T-helper 2 cell treated with Interferon-gamma antibody and Interleukin-4, amounts not matched to agents 100 ng/mL and 5 ng/mL, for 36 hours (primary cell): ENCODE results near the gene ACSS2. TPM values are rescaled to one million over a fixed set of nuclear protein-coding genes. Genes with fewer than 3 reads are reported as not detected.

Source experiments
- intact Hi-C: fragments of 100-400 bp; cut with micrococcal nuclease; formaldehyde crosslinking; loops from one replicate; pipeline ENCODE4 v1.15.1; 2023
- total RNA-seq: library from RNA; stranded (reverse); gene quantifications from 2 replicates; pipeline ENCODE4 v1.2.3, GENCODE V29; 2022

Gene ACSS2
- total RNA-seq, 1 donor from 2014 or later = 44.5 TPM

DNA sequence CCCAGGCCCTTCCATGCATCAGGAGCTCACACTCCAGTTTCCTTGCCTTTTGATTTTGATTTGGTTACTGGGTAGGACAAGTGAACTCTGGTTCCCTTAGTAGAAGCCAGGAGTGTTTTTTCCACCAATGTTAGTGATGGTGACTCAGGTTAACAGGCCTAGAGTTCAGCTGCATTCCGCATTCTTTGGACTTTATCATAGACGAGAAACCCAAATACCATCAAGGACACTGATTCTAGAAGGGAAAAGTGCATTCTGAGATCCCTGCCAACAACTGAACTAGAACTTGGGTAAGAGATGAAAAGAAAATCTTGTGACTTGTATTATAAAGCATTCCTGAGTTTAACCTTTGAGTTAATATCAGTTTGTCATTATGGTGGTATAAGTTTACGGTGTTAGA is 70.2 kb downstream of the ACSS2 start:
- intact Hi-C loops = no loop called here

DNA sequence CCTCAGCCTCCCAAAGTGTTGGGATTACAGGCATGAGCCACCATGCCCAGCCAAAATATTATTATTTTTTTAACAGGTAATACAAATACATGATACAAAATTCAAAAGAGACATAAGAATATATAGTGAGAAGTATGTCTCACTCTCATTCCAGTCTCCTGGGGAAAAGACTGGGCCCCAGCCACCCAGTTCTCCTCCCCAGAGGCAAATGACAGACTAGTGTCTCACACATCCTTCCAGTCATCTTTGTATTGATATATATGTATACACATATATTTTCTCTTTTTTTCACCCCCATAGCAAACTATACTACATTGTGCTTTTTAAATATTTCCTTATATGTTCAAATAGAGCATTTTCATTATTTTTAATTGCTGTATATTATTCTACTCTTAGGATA is 70.9 kb downstream of the ACSS2 start:
- intact Hi-C loops = no loop called here

DNA sequence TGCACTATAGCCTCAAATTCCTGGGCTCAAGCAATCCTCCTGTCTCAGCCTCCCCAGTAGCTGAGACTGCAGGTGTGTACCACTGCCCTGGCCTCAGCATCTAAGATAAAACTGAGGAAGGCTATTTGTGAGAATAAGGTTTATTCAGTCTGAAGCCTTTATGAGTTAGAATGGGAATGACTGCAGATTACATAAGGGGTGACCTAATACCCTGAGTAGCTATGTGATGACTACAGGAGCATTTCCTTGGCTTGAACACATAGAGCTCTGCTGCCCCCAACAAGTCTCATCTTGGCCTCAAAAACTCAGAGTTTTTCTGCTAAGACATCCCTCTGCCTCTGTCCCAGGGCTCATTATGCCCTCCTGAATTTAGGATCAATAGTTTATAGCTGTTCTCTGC is 71.6 kb downstream of the ACSS2 start:
- intact Hi-C loops = no loop called here

GRCh38 chr20:34949120-34949519 is 72.7 kb downstream of the ACSS2 start:
- intact Hi-C loops = no loop called here

GRCh38 chr20:34951252-34951651 is 74.8 kb downstream of the ACSS2 start:
- intact Hi-C loops = loop anchor here (10.0 kb wide), 2 partner anchors 144 to 586 kb away; partner anchors contain the start of genes ITCH and TRPC4AP

GRCh38 chr20:34951652-34952051 is 75.2 kb downstream of the ACSS2 start:
- intact Hi-C loops = loop anchor here (10.0 kb wide), 2 partner anchors 143 to 587 kb away; partner anchors contain the start of genes ITCH and TRPC4AP

DNA sequence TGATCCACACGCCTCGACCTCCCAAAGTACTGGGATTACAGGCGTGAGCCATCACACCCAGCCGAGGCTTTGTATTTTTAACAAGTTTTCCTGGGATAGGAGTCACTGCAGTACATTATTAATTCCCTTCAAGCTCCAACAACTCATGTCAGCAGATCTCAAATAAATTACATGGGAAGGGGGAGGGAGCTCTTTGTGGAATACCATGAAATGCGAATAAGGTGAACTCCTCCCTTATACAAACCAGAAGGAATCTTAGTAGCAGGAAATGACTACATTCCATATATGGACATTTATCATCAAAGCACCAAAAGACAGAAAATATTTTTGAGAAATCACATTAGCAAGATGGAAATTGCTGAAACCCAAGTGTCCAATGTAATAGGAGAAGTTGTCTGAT is 76.3 kb downstream of the ACSS2 start:
- intact Hi-C loops = loop anchor here (10.0 kb wide), 2 partner anchors 142 to 588 kb away; partner anchors contain the start of genes ITCH and TRPC4AP

DNA sequence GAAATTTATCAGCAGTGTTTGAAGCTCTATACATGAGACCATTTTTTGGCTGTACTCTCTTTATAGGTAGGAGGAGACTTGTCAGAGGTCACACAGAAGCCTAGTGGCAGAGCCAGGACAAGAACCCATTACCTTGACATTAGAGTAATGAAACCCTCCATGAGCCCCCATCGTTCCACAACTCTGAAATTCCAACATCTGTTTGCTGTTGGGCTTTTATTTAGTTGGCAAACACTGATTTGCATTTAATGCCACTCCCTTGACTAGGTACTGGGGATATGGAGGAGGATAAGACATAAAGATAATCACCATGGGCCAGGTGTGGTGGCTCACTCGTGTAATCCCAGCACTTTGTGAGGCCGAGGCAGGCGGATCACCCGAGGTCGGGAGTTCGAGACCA is 77.5 kb downstream of the ACSS2 start:
- intact Hi-C loops = loop anchor here (2.0 to 10.0 kb wide), 3 partner anchors 129 to 589 kb away; partner anchors contain the start of genes ITCH, NCOA6 and TRPC4AP

DNA sequence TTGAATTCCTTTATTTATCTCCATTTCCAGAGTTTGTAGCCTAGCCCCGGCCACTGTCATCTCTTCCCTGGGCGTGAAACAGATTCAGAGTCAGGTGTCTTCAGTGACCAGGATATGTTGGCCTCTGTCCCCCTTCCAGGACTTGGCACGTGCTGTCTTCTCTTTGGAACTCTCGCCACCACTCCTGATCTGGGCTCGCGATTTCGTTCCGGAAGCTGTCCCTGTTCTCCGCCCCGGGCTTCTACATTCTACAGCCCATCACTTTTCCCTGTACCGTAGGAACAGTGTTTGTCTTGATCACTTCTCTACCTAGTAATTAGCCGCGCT is 78.5 kb downstream of the ACSS2 start:
- intact Hi-C loops = loop anchor here (1.0 to 10.0 kb wide), 5 partner anchors 81 to 997 kb away; partner anchors contain the start of genes ITCH, NCOA6, SCAND1 and TRPC4AP

DNA sequence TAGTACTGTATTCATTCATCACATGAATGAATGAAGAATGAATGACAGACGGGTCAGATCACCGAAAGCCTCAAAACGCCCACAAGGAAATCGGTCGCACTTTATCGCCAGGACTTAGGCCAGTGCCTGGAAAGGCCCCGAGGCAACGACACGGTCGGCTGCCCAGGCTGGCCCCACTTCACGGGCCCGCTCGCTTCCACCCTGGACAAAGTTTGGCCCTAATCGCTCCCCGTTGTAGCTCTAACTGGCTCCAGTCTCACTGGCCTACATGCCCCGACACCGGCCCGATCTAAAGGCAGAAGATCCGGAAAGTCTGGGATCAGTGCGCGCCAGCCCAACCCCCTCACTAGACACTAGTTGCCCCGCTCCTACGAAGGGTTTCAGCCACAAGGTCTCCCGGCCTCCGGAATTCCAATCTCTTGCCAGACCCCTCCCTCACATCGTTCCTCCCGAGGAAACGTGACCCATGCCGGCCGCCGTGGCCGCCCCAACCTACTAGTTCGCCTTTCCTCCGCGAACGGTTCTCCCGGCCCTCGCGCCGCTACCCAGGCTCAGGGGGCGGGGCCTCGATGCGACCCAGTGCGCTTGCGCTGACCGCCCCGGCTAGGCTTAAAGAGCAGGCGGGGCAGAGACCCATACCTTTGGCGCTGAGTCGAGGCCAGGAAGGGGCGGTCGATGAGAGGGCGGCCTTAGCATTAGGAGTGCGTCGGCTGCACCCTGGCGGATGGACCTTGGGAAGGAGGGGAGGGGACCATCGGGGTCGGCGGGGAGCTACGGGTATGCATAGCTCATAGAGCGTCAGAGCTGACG is 79.0 kb downstream of the ACSS2 start, which contains the start of the genes GSS and MYH7B:
TSS of gene GSS (minus strand) at position 576 of the 810 bp plus-strand sequence. CDS start 3,954 bp downstream, outside the sequence.
TSS of gene MYH7B (plus strand) at position 638 of the 810 bp plus-strand sequence. CDS start 22,138 bp downstream, outside the sequence.
- intact Hi-C loops = loop anchor here (1.0 to 10.0 kb wide), 5 partner anchors 81 to 997 kb away; partner anchors contain the start of genes ITCH, NCOA6, SCAND1 and TRPC4AP

DNA sequence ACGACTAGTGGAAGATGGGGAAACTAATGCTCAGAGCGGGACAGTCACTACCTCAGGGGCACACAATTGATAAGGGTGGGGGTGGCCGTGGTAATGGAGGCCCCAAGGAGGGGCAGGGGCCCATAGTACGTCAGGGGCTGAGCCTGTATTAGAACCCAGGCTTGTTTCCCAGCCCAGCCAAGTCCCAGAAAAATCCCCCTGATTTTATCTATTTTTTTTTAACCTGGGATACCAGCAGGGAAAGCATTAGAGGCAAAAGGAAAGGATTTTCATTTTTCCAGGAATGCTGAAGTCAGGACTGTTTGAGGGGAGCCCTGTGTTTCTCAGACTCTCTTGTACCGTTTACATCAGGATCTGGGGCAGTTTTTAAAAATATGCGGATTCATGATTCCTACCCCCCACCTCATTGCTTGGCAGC is 79.6 kb downstream of the ACSS2 start:
- intact Hi-C loops = loop anchor here (5.0 to 10.0 kb wide), 3 partner anchors 139 to 996 kb away; partner anchors contain the start of genes ITCH, SCAND1 and TRPC4AP

DNA sequence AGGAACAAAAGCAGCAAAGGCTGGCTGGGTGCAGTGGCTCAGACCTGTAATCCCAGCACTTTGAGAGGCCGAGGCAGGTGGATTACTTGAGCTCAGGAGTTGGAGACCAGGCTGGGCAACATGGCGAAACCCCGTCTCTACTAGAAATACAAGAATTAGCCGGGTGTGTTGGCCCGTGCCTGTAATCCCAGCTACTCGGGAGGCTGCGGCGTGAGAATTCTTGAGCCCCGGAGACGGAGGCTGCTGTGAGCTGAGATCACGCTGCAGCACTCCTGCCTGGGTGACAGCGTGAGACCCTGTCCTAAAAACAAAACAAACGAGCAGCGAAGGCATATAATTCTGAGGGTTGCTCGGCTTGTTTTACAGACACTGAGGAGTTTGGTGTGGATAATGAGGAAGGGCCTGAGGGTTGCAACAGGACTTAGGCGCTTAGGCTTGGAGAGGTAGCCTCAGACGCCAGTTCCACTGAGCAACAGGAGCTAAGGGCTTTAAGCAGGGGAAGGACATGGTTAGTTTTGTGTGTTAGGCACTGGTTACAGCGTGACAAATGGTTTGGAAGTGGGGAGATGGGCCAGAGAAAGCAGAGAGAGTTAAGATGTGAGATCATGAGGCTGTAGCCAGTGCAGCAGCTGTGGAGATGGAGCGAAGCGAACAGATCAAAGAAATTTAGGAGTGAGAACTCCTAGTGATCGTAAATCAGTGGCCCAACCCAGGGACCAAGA is 80.5 kb downstream of the ACSS2 start:
- intact Hi-C loops = loop anchor here (5.0 to 10.0 kb wide), 3 partner anchors 138 to 995 kb away; partner anchors contain the start of genes ITCH, SCAND1 and TRPC4AP

DNA sequence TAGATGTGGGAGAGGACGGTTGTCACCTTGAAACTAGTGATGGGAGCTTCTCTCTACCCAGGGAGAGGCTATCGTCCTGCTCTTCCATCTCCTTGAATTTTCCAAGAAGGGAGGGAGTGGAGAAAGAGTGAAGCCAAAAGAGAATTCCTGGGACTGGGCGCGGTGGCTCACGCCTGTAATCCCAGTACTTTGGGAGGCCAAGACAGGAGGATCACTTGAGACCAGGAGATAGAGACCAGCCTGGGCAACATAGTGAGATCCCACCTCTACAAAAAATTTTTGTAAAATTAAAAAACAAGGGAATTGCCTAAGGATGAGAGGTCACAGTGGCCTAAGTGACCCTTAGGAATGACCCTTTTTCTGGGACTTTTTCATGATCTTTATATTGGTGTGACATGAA is 88.1 kb downstream of the ACSS2 start:
- intact Hi-C loops = no loop called here

DNA sequence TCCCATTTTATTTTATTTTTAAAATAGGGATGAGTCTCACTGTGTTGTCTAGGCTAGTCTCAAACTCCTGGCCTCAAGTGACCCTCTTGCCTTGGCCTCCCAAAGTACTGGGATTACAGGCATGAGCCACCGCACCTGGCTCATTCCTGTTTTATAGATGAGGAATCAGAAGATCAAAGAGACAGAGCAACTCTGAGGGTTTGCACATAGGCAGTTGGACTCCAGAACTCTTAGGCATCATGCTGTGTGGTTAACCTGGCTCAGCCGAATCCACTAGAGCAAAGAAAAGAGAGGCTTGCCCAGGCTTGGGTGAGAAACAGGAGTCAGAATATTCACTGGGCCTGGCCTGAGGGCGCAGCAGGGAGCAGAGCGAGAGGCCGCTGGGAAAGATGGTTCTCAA is 88.6 kb downstream of the ACSS2 start:
- intact Hi-C loops = no loop called here

DNA sequence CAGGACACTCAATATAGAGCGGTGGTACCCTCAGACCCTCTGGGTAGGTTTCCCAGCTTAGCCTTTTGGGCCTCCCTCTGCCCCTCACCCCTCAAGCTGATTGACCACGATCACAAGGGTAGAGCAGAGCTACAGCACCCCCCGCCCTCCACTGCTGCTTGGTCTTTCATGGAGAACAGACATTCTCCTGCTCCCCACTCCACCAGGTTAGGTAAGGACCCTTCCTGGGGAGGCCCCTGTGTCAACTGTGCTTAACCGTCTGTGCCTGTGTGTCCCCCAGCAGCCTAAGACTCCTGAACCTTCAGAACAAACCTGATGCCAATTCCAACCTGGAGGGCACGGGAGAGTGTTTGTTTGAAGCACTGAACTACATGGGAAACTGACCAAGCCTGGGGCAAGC is 91.0 kb downstream of the ACSS2 start:
- intact Hi-C loops = no loop called here

DNA sequence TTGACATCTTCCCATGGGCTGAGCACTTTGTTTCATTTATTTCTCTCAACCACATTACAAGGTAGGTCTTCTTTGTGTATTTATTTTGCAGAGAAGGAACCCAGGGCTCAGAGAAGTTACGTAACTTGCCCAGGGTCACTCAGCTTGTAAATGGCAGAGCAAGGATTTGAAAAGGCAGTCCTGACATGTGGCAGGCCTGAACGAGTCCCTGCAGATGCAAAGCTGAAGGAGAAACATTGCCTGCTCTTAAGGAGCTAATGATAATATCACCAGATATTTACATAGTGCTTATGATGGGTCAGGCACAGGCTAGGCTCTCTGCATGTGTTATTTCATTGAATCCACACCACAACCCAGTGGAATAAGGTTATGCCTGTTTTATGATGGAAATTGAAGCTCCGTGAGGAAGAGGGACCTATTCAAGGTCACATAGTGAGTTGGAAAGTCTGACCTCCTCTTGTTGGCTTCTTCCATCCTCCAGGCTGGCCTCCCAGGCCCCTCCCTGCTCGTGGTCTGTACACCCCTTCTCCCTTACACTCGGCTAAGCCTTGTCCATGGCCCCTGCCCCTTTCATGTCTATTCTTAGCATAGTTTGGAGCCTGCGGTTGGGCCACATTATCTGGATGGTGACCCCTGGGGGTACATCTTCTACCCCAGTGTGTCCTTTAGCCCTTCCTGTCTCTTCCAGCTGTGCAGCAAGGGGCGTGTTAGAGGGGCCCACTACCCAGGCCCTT is 91.8 kb downstream of the ACSS2 start:
- intact Hi-C loops = no loop called here

DNA sequence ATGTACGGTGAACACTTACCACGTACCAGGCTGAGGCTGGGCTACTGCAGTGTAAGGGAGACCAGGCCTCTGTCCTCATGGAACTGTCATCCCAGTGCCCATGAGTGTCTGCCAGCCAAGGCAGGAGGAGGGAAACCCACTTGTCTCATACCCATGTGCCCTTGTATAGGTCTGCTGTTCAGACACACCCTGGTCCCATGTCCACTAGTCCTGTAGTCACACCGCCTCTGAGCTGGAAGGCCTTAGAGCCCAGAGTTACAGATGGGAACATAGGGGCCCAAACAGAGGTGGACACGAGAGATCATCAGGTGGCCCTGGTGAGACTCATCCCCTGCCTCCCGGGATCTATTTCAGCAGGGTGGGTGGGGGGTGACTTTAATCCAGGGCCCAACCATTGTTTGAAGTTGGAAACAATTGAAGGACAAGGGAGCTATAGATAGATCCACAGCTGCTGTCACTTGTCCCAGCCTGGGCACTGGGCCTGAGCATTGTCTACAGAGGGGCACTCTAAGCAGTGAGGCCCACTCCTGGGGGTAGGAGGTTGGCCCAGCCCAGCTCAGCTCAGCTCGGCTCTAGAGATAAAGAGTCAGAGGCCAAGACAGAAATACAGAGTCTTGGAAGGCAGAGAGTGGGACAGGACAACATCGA is 93.9 kb downstream of the ACSS2 start:
- intact Hi-C loops = no loop called here

GRCh38 chr20:34970846-34971560 is 94.6 kb downstream of the ACSS2 start:
- intact Hi-C loops = no loop called here

DNA sequence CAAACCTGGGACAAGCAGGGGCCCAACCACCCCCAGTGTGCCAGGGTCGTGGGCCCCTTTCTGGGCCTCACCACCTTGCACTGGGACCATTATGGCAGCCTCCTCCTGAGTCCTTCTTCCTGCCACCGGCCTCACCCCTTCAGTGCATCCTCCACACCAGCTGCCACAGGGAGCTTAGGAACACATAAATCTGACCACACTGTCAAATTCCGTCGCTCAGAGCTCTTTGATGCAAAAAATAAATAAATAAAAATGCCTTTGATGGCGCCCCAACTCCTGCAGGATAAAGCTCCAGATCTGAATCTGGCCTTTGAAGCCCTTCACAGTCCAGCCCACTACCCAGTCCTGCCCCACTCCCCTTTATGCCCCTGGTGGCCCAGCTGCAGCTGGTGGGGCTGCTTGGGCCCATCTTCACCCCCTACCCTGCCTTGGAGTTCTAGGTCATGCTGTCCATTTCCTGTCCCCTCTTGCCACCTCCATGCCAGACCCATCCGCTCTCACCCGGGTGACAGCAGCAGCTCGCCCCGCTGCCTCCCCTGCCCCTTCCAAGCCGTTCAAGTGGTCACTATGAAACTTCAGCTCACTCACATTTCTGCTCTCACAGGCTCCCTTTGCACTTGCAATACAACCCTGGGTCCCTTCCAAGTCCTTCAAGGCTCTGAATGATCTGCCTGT is 95.3 kb downstream of the ACSS2 start:
- intact Hi-C loops = no loop called here
